Colon (tissue), 2 donors: ENCODE results near the gene GAS7.

Source experiments
- FAIRE-seq: peaks from 2 replicates; lab custom pipeline; 2012; peaks lifted over from hg19 to GRCh38; lab: Jason Lieb, UNC
- donor health status: control.
- donor health status: control.

The GAS7 gene

DNA sequence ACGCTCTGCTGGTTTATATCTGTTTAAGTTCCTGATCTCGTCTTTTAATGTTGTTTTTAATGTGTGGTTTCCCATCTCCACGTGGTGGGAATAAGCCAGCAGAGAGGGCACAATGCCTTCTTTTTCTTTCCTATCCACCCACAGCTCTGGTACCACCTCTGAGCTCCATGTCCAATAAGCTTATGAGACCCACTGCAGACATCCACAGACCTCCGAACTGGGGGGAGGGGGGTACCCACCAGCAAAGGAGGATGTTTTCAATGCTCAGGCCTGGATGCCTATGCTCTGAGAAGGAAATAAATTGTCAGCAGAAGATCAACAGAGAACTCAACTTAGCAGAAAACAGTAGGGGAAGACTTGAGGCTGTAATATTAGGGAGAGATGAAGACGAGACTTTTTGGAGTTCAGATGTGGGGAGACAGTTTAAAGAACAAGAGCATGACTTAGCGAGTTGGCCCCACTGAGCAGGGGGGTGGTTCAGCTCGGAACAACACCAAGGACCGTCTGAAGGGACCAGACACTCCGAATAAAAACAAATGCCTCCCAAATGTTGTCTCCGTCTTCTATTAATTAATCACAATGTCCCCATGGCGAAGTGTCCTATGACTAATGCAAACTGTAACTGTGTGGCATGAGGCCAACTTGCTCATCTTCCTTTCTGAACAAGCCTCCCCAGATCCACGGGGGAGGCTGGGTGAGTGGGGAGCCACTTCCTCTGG, 62.7 kb downstream of the GAS7 start:
- no peak for FAIRE-seq

DNA sequence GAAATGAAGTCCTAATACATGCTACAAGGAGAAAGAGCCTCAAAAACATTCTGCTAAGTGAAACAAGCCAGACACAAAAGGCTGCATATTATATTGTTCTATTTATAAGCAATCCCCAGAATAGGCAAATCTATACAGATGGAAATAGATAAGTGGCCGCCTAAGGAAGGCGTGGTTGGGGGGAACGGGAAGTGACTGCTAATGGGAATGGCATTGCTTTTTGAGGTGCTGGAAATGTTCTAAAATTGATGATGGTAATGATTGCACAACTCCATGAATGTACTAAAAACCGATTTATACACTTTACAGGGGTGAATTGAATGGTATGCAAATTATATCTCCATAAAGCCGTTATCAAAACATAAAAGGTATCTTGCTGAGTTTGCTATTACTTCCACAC, 67.7 kb downstream of the GAS7 start:
- FAIRE-seq, result no peak

DNA sequence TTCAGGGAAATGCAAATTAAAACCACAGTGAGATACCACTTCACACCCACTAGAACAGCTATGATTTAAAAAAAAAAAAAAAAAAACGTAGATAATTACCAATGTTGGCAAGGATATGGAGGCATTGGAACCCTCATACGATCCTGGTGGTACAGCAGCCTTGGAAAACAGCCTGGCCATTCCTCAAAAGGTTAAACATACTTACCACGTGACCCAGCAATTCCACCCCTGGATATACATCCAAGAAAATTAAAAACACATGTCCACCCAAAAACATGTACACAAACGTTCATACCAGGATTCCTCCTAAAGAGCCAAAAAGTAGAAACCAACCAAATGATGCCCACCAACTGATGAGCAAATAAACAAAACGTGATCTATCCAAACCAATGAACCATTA, 68.1 kb downstream of the GAS7 start:
- FAIRE-seq, result no peak

DNA sequence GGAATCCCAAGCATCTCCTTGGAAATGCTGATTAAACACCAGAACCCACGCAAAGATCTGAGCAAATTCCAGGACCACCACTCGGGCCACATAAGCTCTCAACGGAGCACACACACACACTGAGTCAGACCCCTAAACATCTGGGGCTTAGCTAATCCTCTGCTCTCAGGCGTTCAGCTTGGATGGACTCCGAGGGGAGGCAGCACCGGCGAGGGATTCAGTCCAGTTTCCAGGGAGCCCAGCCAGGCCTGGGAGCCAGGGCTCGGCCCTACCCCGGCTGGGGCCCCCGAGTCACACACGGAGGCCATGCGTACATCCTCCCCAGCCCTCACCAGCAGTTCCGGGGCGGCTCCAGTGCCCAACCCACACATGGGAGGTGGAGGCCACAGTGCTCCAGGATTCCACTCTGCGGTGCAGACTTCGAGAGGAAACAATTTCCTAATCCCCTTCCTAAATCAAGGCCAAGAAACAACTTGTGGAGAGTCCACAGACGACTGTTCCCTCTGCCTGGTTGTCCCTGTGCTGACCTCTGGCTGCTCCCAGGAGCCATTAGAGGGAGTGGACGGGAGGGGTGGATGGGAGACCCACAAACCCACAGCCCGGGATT, 70.5 kb downstream of the GAS7 start:
- FAIRE-seq, result no peak

DNA sequence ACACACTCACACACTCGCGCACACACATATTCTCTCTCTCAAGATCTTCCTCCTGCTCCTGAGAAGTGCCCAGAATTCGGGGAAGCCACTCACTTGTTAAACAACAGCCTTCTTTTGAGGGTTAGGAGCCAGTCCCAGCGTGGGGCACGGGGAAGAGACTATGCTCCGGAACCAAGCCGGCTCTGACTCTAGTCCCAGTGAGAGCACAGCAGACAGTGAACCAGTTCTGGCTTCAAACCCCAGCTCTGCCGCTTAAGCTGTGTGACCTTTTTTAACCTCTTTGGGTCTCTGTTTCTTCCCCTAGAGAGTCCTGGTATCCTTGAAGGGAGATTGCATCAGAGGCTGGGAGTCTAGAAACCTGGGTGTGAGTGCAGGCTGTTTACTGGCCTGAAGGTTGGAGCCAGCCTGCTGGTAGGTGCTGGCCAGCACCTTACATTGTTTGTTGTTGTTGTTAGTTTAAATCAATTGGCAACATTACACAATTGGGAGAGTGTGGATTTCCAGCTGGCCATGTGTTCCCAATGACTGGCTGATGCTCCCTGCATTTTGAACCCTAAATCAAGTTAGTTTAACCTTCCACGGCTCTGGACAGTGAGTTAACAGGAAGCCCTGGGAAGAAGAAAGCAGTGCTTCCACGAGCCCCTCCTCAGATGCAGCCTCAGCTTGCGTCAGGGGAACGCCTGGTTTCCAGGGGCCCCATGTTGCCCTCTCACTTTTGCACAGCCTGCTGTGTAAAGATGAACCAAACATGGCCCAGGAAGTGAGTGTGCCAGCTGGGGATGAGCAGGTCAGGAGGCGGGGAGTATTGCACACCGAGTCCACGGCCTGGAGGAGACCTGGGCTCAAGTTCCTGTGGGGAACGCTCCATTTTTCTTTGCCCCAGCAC, 71.5 kb downstream of the GAS7 start:
- FAIRE-seq, result no peak

DNA sequence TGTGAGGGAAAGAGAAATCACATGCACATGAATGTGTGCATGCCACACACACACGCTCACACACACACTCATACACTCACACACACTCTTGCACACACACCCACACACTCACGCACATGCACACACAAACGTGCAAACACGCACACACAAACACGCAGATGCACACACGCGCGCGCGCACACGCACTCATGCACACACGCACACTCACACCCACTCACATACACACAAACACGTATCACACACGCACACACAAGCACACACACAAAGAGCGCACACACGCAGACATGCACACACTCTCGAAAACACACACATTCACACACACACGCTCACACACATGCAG, 72.2 kb downstream of the GAS7 start:
- FAIRE-seq, result no peak

DNA sequence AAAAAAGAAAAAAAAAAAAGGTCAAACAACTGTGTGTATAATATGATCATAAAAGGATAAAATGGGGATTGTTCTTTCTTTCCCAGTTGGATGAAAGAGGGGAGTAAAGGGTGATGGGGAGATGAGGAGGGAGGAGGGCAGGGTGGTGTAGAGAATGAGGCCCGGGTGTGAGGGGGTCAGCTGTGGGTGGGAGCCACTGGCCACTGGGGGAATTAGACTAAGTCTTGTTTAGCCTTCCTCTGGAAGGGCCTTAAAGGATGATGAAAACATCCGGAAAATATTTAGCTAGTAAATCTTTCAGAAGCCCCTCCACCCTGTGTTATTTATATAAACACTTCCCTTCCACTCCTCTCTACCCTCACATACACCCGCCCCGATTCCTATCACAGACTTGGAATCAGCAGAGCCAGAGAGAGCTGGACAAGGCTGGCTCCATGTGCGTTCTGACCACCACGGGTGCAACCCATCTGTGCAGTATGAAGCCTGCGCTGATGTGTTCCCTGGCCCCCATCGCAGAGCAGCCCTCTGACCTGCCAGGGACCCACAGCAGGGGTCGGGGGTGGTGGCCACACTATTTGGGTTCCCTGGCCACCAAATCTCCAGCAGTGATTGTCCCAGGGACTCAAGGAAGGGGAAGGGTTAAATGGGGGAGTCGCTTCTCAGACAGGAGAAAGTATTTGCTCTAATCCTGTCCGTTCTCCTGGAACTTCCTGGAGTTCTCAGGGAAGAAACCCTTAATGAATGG, 72.7 kb downstream of the GAS7 start:
- FAIRE-seq, result no peak

DNA sequence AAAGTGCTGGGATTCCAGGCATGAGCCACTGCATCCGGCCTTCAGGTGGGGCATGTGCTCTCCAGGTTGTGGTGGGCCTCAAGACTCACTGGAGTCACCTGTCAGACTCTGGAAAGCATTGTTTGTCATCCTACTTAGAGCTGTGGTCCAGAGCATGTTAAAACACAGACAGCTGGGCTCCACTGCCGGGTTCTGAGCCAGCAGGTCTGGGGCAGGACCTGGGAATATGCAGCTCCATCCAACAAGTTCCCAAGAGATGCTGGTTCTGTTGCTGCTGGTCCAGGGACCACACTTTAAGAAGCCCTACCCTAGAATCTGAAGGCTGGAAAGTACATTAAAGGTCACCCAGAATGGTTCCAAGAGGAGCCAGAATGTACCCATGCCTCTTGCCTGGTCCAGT, 75.3 kb downstream of the GAS7 start:
- FAIRE-seq, result no peak

DNA sequence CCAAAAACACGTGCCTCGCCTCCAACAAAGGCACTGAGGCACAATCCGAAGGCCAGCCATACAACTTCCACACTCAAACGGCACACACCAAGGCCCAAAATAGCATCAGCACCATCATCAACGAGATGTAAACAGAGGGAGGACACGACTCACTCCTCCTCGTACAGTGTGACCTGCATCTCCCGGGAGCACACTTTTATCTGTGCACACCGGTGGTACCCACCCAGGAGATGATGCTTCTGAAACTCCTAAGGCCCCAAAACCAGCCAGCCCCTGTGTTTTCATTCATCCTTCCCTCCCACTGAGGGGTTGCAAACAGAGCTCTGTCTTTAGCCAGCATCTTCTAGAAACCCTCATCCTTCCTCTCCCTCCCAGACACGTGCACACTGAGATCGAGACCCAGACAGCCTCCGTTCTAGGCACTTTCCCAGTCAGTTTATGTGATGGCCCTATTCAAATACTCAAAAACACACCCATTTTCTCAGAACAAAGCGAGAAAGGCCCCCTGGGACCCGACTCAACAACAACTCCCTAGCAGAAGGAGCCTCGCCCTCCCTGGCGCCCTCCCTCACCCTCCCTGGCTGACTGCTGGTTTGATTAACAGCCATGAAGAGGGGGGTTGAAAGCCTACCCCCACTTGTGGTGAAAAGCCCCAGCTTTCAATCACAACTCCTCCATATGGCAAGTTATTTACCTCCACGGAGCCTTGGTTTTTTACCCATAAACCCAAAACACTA, 76.3 kb downstream of the GAS7 start:
- FAIRE-seq, result no peak

DNA sequence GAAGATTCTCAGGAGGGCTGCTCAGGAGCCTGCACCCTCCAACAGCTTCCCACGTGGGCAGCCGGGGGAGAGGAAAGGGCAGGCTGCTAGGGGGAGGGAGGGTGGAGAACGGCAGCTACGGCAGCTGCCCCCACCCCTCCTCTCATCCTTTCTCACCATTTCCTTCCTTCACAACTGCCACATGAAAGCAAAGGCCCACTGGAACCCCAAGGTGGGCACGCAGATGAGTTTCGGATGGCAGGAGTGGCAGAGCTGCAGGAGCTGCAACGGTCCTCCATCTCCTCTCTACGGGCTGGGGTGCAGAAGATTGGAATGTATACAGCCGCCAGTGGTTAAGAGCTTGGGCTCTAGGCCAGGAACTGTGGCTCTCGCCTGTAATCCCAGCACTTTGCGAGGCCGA, 77.7 kb downstream of the GAS7 start:
- no peak for FAIRE-seq

DNA sequence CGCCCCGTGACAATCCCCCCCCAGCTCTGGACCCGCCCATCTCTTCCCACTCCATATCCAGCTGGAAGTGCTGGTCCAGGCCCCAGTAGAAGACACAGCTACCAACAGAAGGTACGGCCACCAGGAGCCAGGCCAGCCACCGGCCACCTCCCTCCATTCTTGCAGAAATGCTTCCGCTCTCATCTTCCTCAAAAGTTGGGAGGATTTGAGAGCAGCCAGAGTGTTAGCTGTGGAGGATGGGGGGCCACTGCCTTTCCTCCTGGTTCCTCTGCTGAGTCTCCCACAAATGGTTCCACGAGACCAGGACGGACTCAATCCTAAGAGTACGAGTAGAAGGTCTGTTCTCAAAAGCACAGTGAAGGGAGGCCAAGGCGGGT, 78.3 kb downstream of the GAS7 start:
- FAIRE-seq, result no peak

DNA sequence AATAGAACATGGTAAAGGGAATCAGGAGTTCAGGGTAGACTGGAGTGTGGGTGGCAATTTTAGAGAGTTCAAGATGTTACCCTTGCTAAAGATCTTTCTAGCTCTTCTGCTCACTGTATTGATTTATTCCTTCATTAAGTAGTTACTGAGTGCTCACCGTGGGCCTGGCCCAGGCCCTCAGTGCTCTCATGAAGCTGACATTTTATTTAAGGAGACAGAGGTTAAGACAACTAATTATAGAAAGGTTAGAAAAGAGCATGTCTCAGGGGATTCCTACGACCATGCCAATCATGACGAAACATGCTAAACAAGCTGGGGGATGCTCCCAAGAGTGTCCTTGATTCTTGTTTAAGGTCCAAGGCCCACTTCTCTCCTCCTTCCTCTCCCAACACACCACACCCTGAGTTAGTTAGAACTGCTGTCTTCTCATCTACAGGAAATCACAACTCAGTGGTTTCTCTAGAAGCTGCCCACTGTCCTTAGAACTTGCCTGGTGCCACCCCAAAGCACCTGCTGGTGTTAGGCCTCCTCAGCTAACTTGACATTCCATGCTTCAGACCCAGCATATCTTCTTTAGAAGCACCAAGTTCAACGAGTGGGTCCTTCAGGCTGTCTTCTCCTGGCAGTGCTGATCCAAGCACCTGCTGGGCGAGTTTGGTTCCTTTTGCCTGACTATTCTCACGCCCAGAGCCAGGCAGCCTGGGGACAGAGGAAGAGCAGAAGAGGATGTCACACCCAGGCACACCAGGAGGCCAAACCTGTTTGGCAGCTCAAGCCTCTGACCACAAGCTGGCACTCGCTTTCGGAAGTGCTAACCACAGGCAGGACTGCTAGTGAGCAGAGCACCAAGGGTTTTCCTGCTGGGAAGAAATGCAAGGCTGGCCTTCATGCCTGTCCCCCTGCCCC, 79.0 kb downstream of the GAS7 start:
- no peak for FAIRE-seq

DNA sequence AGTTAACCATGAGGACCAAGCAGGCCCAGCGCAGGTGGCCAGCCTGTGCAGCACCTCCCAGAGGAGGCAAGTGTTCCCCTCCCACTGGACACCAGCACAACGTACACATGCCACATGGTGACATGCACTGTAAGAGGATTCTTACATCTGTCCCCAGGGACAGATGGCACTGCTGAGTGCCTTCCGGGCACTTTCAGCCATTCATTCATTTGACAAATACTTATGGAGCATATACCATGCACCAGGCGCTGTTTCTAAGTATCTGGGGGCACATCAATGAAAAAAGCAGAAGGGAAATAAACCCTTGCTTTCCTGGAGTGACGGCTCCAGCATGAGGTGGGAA, 79.6 kb downstream of the GAS7 start:
- FAIRE-seq, result no peak

DNA sequence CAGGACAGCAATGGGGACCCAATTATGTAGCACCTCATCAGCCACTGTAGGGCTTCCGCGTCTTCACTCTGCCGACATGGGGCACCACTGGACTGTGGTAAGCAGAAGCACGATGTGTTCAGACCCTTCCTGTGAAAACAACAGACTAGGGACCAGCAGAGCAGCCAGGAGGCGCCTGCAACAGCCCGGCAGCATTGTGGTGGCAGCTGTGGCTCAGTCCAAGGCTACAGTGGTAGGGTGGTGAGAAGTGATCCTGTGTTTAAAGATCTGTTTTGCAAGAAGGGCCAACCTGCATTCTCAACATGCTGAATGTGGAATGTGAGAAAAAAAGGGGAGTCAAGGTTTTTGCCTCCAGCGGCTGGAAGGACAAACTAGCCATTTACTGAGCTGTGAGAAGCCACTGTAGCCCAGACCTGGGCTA, 80.8 kb downstream of the GAS7 start:
- no peak for FAIRE-seq

DNA sequence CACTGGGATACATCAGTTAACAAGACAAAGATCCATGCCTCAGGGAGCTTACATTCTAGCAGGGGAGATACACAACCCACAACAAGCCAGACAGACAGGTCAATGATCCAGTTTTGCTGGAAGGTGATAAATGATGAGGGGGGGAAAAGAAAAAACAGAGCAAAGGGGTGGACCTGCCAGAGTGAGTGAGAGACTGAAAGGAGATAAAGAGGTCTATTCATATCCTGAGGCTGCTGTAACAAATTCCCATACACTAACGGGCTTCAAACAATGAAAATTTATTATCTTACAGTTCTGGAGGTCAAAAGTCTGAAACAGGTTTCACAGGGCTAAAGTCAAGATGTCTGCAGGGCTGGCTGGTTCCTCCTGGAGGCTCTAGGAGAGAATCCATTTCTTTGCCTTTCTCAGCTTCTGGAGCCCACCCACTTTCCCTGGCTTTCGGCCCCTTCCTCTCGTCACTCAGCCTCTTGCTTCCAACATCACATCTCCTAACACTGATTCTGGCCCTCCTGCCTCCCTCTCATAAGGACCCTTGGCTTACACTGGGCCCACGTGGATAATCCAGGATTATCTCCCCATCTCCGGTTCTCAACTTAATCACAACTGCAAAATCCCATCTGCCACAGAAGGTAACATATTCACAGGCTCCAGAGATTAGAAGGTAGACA, 81.5 kb downstream of the GAS7 start:
- no peak for FAIRE-seq

DNA sequence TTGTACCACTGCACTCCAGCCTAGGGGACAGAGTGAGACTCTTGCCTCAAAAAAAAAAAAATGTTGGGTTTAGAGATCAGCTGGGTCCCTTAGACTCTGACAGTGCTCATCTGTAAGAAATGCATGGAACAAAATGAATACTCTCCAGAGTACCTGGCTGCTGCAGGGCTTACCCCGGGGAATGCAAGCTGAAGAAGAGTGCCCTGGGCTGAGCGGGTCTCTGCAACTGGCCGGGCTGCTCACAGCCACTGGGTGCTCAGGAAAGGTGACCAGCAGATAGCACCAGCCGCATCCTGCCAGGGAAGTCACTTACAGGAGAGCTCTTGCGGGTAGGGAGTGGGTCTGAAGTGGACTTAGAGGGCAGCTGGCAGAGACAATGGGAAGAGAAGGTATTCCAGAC, 82.1 kb downstream of the GAS7 start:
- FAIRE-seq, result no peak

DNA sequence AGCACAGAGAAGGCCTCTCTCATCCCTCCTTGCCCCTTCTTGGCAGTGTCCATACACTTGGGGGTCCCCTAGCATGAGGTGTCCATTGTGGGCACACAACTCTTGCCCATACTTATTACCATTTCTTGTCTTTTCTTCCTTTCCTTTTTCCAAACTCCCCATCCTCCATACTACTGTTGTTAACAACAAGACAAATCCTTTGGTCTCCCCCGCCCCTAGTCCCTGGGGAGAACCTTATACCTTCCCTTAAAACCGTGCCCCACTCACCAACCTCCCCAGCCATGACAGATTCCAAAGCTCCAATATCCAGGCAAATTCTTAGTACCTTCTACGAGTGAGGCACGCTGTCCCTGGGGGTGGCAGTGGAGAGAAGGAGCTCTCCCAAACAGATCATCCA, 82.9 kb downstream of the GAS7 start:
- FAIRE-seq, result no peak

DNA sequence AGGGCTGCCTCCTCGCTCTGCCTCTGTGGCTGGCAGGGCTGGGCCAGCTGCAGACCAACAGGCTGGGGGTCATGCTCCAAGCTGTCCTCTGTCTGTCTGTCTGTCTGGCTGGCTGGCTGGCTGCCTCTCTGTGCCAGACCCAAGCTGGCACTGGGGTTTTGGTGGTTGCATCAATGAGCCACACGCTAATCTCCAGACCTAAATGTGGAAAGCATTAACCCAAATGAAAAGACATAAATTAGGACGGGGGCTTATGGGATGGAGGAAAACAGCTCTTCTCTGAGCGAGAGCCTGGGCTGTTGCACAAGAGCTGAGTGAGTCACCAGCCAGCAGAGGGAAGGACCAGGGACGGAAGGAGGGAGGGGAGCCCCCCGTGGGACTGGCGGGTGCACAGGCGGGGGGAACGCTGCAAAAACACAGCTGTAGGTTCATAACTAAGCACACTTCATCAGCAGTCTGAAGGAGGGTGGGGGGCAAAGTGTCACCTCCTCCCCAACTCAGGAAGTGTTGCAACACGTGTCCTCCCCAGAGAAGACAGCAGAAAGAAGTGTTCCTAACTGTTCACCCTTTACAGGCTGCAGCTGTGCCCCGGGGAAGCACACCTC, 83.4 kb downstream of the GAS7 start:
- FAIRE-seq, result no peak

DNA sequence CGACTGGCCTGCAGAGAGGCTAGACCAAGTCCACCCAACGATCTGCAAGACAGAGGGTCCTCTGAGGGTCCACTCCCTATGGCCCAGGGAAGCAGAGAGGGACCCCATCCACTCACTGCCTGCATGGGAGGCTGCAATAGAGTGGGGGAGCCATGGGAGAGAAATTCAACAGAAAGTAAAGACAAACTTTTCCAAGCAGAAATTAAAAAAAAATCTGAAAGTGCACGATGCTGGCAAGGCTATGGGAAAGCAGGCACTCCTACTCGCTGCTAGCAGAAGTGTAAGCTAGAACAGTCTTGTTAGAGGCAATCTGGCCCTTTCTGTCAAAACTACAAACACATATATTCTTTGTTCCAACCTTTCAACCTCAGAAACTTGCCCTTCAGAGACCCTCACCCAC, 85.4 kb downstream of the GAS7 start:
- no peak for FAIRE-seq

DNA sequence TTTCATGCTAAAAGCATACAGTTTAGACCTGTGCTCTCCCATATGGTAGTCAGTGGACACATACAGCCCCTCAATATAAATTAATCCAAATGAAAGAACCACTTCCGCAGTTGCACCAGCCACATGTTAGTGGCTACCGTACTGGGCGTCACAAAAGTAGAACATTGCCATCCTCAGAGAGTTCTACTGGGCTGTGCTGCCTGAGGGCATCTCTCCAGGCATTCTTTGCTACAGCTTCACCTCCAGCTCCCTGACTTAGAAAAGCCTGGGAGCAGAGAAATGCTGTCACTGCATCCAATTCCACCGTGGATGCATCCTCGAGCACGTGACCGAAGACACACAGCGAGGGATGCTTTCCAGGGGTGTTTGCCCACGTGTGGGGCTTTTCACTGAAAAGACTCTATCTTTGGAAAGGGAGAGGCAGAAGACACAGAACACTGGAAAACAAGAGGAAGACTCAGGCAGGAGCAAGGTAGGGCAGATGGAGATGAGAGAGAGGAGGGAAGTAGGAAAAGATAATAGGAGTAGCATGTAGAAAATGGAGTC, 86.4 kb downstream of the GAS7 start:
- FAIRE-seq, result no peak
